Measurements from ENCODE around the gene LENEP. TPM values are rescaled to one million over a fixed set of nuclear protein-coding genes. Genes with fewer than 3 reads are reported as not detected.

The LENEP gene
- total and polyA plus RNA-seq, 7 experiments from 2014 or later: 1.4 to 3.2 (median 2.6) TPM; not detected in 4

DNA sequence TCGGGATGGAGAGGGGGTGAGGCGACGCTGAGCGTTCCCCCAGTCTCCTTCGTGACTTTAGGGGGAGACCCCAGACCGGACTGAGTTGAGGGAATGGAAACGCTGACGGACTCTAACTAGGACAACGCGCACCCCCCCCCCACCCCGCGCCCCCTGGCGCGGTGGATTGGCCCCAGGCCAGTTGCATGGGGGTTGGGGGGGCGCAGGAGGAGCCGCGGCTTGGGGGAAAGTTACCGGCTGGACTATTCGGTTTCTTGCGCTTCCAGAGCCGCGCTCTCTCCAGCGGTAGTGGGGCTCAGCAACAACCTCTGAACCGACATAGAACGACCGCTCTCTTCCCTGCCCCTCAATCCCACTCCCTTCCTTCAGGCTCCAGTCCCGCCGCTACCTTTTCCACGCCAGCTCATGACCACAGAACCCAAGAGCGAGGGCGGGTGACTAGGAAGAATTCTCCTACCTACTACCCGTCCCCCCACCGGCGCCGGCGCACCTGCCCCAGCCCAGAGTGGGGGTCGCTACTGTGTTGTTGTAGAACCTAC is 9.9 kb downstream of the LENEP start:
- peaks cover 25 to 64% (median 50%) of the 10 kb centered on the region in 7 donors for H3K4me1 Mint-ChIP-seq
- ChIA-PET POLR2A (interaction anchor here (0.6 to 18.2 kb wide), 5 partner anchors 12 to 54 kb away, joined by 3 to 270 read pairs (median 5); partner anchors contain the start of genes FLAD1 and PYGO2), CTCF (interaction anchor here (1.2 to 17.9 kb wide), 2 partner anchors 11 to 30 kb away, joined by 5 to 291 read pairs; no protein-coding TSS in a partner anchor)
- no peaks in the 10 kb centered on the region for H3K27me3 ChIP-seq (ENCODE audit: control insufficient read depth in 2 of 2, insufficient read depth in 2 of 2, low read length in 2 of 2)
- H3K4me3 ChIP-seq (ENCODE audit: low read length): peak overlapping the region; percentile 83
- H3K9me3 Mint-ChIP-seq: peaks cover 0 to 2% (median 0%) of the 10 kb centered on the region in 11 donors
- DNase-seq (peak in 1 of 9 donors; percentile 45), ATAC-seq (no peak)
- peaks cover 29 to 49% of the 10 kb centered on the region in 2 donors for H3K4me1 ChIP-seq (ENCODE audit: control insufficient read depth in 2 of 2, insufficient read depth in 2 of 2, low read length in 2 of 2)
- H3K9me3 ChIP-seq (ENCODE audit: control insufficient read depth in 2 of 3, low read length in 3 of 3): no peaks in the 10 kb centered on the region
- H3K4me3 Mint-ChIP-seq: peak overlapping the region; percentile 92 to 99 (median 98)
- peaks cover 0 to 17% (median 0%) of the 10 kb centered on the region in 5 donors for H3K36me3 Mint-ChIP-seq
- peak overlapping the region; percentile 84 to 98 (median 95) for H3K27ac Mint-ChIP-seq
- H3K27me3 Mint-ChIP-seq: no peaks in the 10 kb centered on the region
- H3K27ac ChIP-seq (ENCODE audit: low read depth, low read length): peak overlapping the region; percentile 83
- intact Hi-C loops (cut with micrococcal nuclease): loop anchor here (2.0 to 10.0 kb wide), 4 partner anchors 59 to 1502 kb away; partner anchors contain the start of genes ATP8B2 (in 1 of the 2), EFNA4 (in 1 of the 2), MEF2D (in 1 of the 2) and PMVK (in 1 of the 2)
- peaks cover 0 to 8% (median 0%) of the 10 kb centered on the region in 3 experiments for H3K36me3 ChIP-seq (ENCODE audit: control insufficient read depth in 2 of 3, insufficient read depth in 3 of 3, low read length in 3 of 3)

DNA sequence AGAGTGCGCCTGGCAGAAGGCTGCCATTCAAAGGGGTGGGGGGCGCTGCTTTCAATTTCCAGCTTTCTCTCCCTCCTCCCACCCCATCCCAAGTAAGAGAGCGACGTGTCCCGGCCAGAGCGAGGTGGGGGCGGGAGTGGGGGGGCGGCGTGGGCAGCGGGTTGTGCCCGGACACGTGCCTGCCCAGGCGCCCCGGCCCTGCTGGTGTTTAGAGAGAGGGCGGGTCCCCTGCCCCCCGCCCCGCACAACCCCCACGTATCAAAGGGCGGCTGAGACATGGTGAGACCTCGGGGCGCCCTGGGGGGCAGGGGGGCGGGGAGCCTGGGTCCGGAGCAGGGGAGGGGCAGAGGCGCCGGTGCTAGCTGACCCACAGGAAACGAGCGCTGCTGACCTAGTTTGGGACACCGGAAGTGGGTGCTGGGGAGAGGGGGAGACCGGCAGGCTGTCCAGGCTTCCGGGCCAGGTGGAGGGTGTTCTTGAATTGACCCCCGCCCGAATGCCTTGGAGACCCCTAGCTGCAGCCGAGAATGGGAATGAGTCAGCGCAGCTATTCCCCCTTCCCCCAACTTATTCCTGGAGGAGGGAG is 10.5 kb downstream of the LENEP start:
- intact Hi-C loops (cut with micrococcal nuclease): loop anchor here (2.0 to 10.0 kb wide), 4 partner anchors 58 to 1501 kb away; partner anchors contain the start of genes ATP8B2 (in 1 of the 2), EFNA4 (in 1 of the 2), MEF2D (in 1 of the 2) and PMVK (in 1 of the 2)

DNA sequence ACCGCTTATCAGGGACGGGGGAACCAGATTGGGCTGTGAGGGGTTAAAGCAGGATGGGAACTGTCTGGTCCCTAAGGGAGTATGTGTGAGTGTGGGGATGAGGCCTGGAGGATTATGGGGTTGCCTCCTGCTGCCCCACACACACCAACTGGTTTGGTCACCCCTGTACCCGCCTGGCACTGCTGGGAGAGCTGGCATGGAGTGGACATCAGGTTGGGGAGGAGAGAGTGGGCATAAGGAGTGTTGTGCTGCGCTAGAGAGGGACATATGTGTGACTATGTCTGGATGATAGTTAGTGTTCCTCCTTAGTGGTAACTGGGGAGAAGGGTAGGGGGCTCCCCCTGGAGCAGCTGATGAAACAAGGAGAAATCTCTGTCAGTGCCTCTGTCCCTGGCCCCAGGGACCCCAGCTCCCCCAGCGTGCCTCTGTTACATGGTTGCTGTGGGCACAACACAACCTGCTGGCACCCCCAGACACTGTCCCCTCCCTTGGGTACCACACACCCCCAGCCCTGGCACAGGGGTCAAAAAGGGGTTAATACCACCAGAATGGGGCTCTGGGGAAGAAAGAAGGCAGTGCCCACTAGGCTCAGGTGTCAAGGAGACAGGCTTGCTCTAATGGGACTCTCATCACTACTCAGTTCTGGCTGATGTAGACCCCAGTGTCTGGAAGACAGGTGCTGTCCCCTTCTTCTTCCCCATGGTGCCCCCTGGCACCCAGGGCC is 11.1 kb downstream of the LENEP start:
- Histone ChIP-seq H3K36me3 (ENCODE audit: control insufficient read depth in 2 of 3, insufficient read depth in 3 of 3, low read length in 3 of 3) (peaks cover 0 to 15% (median 0%) of the 10 kb centered on the region in 3 experiments), H3K27ac (ENCODE audit: low read depth, low read length) (peak overlapping the region; percentile 83), H3K4me1 (ENCODE audit: control insufficient read depth in 2 of 2, insufficient read depth in 2 of 2, low read length in 2 of 2) (peaks cover 27 to 44% of the 10 kb centered on the region in 2 donors), H3K9me3 (ENCODE audit: control insufficient read depth in 2 of 3, low read length in 3 of 3) (no peaks in the 10 kb centered on the region), H3K27me3 (ENCODE audit: control insufficient read depth in 2 of 2, insufficient read depth in 2 of 2, low read length in 2 of 2) (no peaks in the 10 kb centered on the region), H3K4me3 (ENCODE audit: low read length) (peak overlapping the region; percentile 83)
- Mint-ChIP-seq H3K4me1 (peaks cover 19 to 56% (median 47%) of the 10 kb centered on the region in 7 donors), H3K4me3 (peak overlapping the region; percentile 85 to 99 (median 96)), H3K9me3 (peaks cover 0 to 2% (median 0%) of the 10 kb centered on the region in 11 donors), H3K27ac (peak overlapping the region; percentile 79 to 98 (median 88)), H3K36me3 (peaks cover 0 to 23% (median 0%) of the 10 kb centered on the region in 5 donors), H3K27me3 (no peaks in the 10 kb centered on the region)
- ChIA-PET POLR2A (interaction anchor here (0.5 to 18.2 kb wide), 9 partner anchors 10 to 415 kb away, joined by 3 to 270 read pairs (median 4); partner anchors contain the start of genes EFNA4, FLAD1, PBXIP1 and PYGO2), CTCF (interaction anchor here (1.0 to 17.9 kb wide), 3 partner anchors 10 to 31 kb away, joined by 5 to 291 read pairs (median 5); partner anchors contain the start of gene FLAD1)
- ATAC-seq (no peak), DNase-seq (no peak)
- intact Hi-C loops (cut with micrococcal nuclease): loop anchor here (5.0 to 10.0 kb wide), 4 partner anchors 58 to 1500 kb away; partner anchors contain the start of genes ATP8B2 (in 1 of the 2), EFNA4 (in 1 of the 2) and MEF2D (in 1 of the 2)

More for the DNA sequence above, 10.5 kb downstream of the LENEP start:
- H3K36me3 Mint-ChIP-seq: peaks cover 0 to 20% (median 0%) of the 10 kb centered on the region in 5 donors
- H3K9me3 ChIP-seq (ENCODE audit: control insufficient read depth in 2 of 3, low read length in 3 of 3): no peaks in the 10 kb centered on the region
- peak overlapping the region; percentile 92 to 99 (median 98) for H3K4me3 Mint-ChIP-seq
- peaks cover 29 to 47% of the 10 kb centered on the region in 2 donors for H3K4me1 ChIP-seq (ENCODE audit: control insufficient read depth in 2 of 2, insufficient read depth in 2 of 2, low read length in 2 of 2)
- H3K27ac ChIP-seq (ENCODE audit: low read depth, low read length): peak overlapping the region; percentile 83
- H3K27me3 ChIP-seq (ENCODE audit: control insufficient read depth in 2 of 2, insufficient read depth in 2 of 2, low read length in 2 of 2): no peaks in the 10 kb centered on the region
- ATAC-seq: no peak
- peaks cover 23 to 58% (median 47%) of the 10 kb centered on the region in 7 donors for H3K4me1 Mint-ChIP-seq
- H3K9me3 Mint-ChIP-seq: peaks cover 0 to 2% (median 0%) of the 10 kb centered on the region in 11 donors
- no peak for DNase-seq
- H3K27ac Mint-ChIP-seq: peak overlapping the region; percentile 84 to 98 (median 95)
- ChIA-PET CTCF (interaction anchor here (1.0 to 17.9 kb wide), 3 partner anchors 11 to 30 kb away, joined by 5 to 291 read pairs (median 5); partner anchors contain the start of gene FLAD1), POLR2A (interaction anchor here (0.5 to 18.2 kb wide), 9 partner anchors 10 to 415 kb away, joined by 3 to 270 read pairs (median 4); partner anchors contain the start of genes EFNA4, FLAD1, PBXIP1 and PYGO2)
- peaks cover 0 to 10% (median 0%) of the 10 kb centered on the region in 3 experiments for H3K36me3 ChIP-seq (ENCODE audit: control insufficient read depth in 2 of 3, insufficient read depth in 3 of 3, low read length in 3 of 3)
- no peaks in the 10 kb centered on the region for H3K27me3 Mint-ChIP-seq
- peak overlapping the region; percentile 83 for H3K4me3 ChIP-seq (ENCODE audit: low read length)

DNA sequence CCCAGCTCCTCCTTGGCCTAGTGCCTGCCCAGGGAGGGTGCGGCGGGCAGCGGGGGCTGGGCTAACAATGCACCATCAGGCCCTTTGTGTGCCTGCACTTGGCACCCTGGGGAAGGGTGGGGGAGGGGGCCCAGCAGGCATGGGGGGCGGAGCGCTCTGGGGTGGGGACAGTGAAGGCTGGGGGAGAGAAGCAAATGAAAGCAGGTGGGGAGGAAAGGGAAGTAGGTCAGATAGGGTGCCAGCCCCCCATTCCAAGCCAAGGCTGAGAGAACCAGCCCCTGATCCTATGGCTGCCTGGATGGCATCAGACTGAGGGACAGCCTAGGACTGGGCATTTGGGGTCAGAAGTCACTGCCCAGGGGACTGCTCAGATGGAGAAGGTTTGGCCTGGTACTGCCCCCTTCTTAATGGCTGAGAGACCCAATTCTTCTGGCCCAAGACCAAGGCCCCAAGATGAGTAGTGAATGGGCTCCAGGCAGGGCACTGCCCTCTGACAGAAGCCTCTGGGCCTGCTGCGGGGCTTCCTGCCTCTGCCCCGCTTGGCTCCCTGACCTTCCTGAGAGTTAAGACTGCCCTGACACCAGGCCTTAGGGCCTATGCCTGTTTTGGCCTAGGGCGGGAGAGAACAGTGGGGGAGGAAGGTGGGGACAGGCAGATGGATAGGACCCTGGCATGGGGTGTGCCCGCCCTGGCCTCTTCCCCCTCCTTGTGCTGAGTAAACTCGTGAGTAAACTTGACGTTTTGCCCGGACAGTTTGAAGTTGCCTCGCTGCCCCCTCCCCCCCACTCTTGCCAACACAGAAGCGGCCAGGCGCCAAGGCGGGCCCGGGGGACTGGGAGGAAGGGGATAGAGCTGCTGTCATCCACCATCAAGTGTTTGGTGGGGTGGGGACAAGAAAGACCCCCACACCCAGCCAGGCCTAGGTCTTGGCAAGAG is 12.0 kb downstream of the LENEP start:
- no peak for ATAC-seq
- H3K36me3 Mint-ChIP-seq: peaks cover 0 to 31% (median 0%) of the 10 kb centered on the region in 5 donors
- H3K27ac Mint-ChIP-seq: peak overlapping the region; percentile 26 to 98 (median 93)
- no peaks in the 10 kb centered on the region for H3K9me3 ChIP-seq (ENCODE audit: control insufficient read depth in 2 of 3, low read length in 3 of 3)
- no peaks in the 10 kb centered on the region for H3K27me3 ChIP-seq (ENCODE audit: control insufficient read depth in 2 of 2, insufficient read depth in 2 of 2, low read length in 2 of 2)
- peak overlapping the region; percentile 83 for H3K27ac ChIP-seq (ENCODE audit: low read depth, low read length)
- ChIA-PET POLR2A (interaction anchor here (1.1 to 18.2 kb wide), 7 partner anchors 10 to 58 kb away, joined by 3 to 270 read pairs (median 4); partner anchors contain the start of genes EFNA4 and PBXIP1), CTCF (interaction anchor here (17.9 kb wide), 1 partner anchor 9 kb away, joined by 291 read pairs; no protein-coding TSS in a partner anchor)
- peaks cover 0 to 15% (median 0%) of the 10 kb centered on the region in 3 experiments for H3K36me3 ChIP-seq (ENCODE audit: control insufficient read depth in 2 of 3, insufficient read depth in 3 of 3, low read length in 3 of 3)
- no peaks in the 10 kb centered on the region for H3K27me3 Mint-ChIP-seq
- peak overlapping the region; percentile 16 to 99 (median 96) for H3K4me3 Mint-ChIP-seq
- DNase-seq: peak in 1 of 9 donors; percentile 41
- intact Hi-C loops (cut with micrococcal nuclease): loop anchor here (1.0 to 10.0 kb wide), 3 partner anchors 12 to 1499 kb away; partner anchors contain the start of gene MEF2D (in 1 of the 2)
- peaks cover 35 to 44% of the 10 kb centered on the region in 2 donors for H3K4me1 ChIP-seq (ENCODE audit: control insufficient read depth in 2 of 2, insufficient read depth in 2 of 2, low read length in 2 of 2)
- H3K4me3 ChIP-seq (ENCODE audit: low read length): no peak overlapping the region
- peaks cover 19 to 56% (median 45%) of the 10 kb centered on the region in 7 donors for H3K4me1 Mint-ChIP-seq
- H3K9me3 Mint-ChIP-seq: no peaks in the 10 kb centered on the region

DNA sequence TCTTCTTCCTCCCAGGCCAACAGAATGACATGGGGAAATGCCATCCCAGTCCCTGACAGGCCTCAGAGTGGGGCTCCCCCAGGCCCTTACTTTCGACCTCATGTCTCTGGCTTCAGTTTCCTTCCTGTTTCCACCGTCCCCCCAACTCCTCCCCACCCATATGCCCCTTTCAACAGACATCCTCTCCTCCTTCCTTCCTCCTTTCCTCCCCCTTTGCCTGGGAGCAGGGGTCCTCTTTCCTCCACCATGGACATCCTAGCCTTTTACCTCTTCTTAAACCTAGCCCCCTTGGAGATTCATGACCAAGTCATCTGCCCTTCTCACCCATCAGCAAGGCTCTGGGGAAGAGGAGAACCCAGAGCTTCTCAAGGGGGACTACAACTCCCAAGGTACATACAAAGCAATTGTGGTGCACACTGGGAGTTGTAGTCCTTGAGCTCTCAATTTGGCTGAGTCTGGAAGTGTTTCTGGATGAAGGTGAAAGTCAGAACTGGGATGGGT is 13.3 kb downstream of the LENEP start:
- Mint-ChIP-seq H3K36me3 (peaks cover 0 to 34% (median 0%) of the 10 kb centered on the region in 5 donors), H3K27me3 (no peaks in the 10 kb centered on the region), H3K27ac (peak overlapping the region; percentile 26 to 98 (median 93)), H3K4me1 (peaks cover 23 to 63% (median 50%) of the 10 kb centered on the region in 7 donors), H3K4me3 (peak overlapping the region; percentile 40 to 99 (median 88)), H3K9me3 (no peaks in the 10 kb centered on the region)
- H3K4me1 ChIP-seq (ENCODE audit: control insufficient read depth in 2 of 2, insufficient read depth in 2 of 2, low read length in 2 of 2): peaks cover 44 to 50% of the 10 kb centered on the region in 2 donors
- no peaks in the 10 kb centered on the region for H3K9me3 ChIP-seq (ENCODE audit: control insufficient read depth in 2 of 3, low read length in 3 of 3)
- ATAC-seq: peak; percentile 39
- ChIA-PET CTCF (interaction anchor here (1.0 to 17.9 kb wide), 4 partner anchors 8 to 45 kb away, joined by 3 to 291 read pairs (median 4); partner anchors contain the start of genes FLAD1 and PYGO2), POLR2A (interaction anchor here (0.6 to 18.2 kb wide), 12 partner anchors 9 to 928 kb away, joined by 3 to 270 read pairs (median 4); partner anchors contain the start of genes FLAD1, KHDC4, PBXIP1 and PMVK)
- no peak overlapping the region for H3K4me3 ChIP-seq (ENCODE audit: low read length)
- H3K27me3 ChIP-seq (ENCODE audit: control insufficient read depth in 2 of 2, insufficient read depth in 2 of 2, low read length in 2 of 2): no peaks in the 10 kb centered on the region
- peaks cover 0 to 18% (median 0%) of the 10 kb centered on the region in 3 experiments for H3K36me3 ChIP-seq (ENCODE audit: control insufficient read depth in 2 of 3, insufficient read depth in 3 of 3, low read length in 3 of 3)
- peak overlapping the region; percentile 83 for H3K27ac ChIP-seq (ENCODE audit: low read depth, low read length)
- intact Hi-C loops (cut with micrococcal nuclease): loop anchor here (1.0 to 10.0 kb wide), 3 partner anchors 11 to 1498 kb away; partner anchors contain the start of gene MEF2D (in 1 of the 2)
- peak in 7 of 9 donors; percentile 43 to 60 (median 56) for DNase-seq
